SK-N-SH (cell line): ENCODE results near the gene NT5DC3. TPM values are rescaled to one million over a fixed set of nuclear protein-coding genes. Genes with fewer than 3 reads are reported as not detected.
A peak's percentile ranks its signal among the peaks of the same experiment; 100 is the strongest.

ENCODE experiments used
- CTCF ChIA-PET: fragments of 300-600, 350-600 bp; formaldehyde crosslinking; extraction: SDS; loops from one replicate; lab custom pipeline; 2021; lab: Yijun Ruan, JAX
- POLR2A ChIA-PET: fragments of 350-600 bp; sonication (Branson Sonifier 250); formaldehyde crosslinking; extraction: SDS; loops from one replicate; lab custom pipeline; 2020; ENCODE audit warnings: antibody characterized with exemption, inconsistent platforms; lab: Yijun Ruan, JAX
- DNase-seq: peaks from one replicate; pipeline ENCODE4 v3.0.0; 2012
- H2AFZ ChIP-seq: fragments of 200-600 bp; sonication (generic); 2 replicates; pipeline ENCODE4 v1.8.1; 2016; ENCODE audit warnings: antibody characterized with exemption, mild to moderate bottlenecking, low read depth
- H3F3A ChIP-seq: fragments of 200-600 bp; sonication (generic); replicated peaks from 2 replicates; pipeline ENCODE3; 2016; ENCODE audit warnings: antibody characterized with exemption, mild to moderate bottlenecking; ENCODE audit not compliant: insufficient read depth
- H3K27ac ChIP-seq, 2 experiments: fragments of 200-500 bp in 1 of 2; fragments of 200-600 bp in 1 of 2; sonication (Bioruptor generic) in 1 of 2; sonication (generic), shearing (Covaris generic) in 1 of 2; 2 replicates each; pipeline versions ENCODE4 v1.5.1 to v1.6.1; 2014 to 2016; ENCODE audit warnings: low read depth in 2 of 2, inconsistent platforms in 1 of 2, low read length in 1 of 2, mild to moderate bottlenecking in 1 of 2, mixed read lengths in 1 of 2
- H3K27me3 ChIP-seq: fragments of 200-600 bp; sonication (generic), shearing (Covaris generic); 2 replicates; pipeline ENCODE4 v1.6.1; 2016; ENCODE audit warnings: mixed run types; ENCODE audit not compliant: insufficient read depth
- H3K36me3 ChIP-seq, 2 experiments: fragments of 200-500 bp in 1 of 2; fragments of 200-600 bp in 1 of 2; sonication (Bioruptor generic) in 1 of 2; sonication (generic) in 1 of 2; replicated peaks in 1 of 2; 2 replicates each; pipeline versions ENCODE3 to v1.5.1; 2014 to 2016; ENCODE audit warnings: low read length in 1 of 2, mild to moderate bottlenecking in 1 of 2; ENCODE audit not compliant: insufficient read depth in 2 of 2, control insufficient read depth in 1 of 2
- H3K4me1 ChIP-seq, 2 experiments: fragments of 200-500 bp in 1 of 2; fragments of 200-600 bp in 1 of 2; sonication (Bioruptor generic) in 1 of 2; sonication (generic), shearing (Covaris generic) in 1 of 2; 2 replicates each; pipeline versions ENCODE4 v1.5.1 to v1.6.1; 2014 to 2016; ENCODE audit warnings: low read depth in 1 of 2, low read length in 1 of 2, mixed run types in 1 of 2; ENCODE audit not compliant: insufficient read depth in 2 of 2, control insufficient read depth in 1 of 2
- H3K4me2 ChIP-seq: fragments of 200-600 bp; sonication (generic), shearing (Covaris generic); 2 replicates; pipeline ENCODE4 v1.6.1; 2017; ENCODE audit warnings: mixed run types
- H3K4me3 ChIP-seq, 2 experiments: fragments of 200-500 bp in 1 of 2; fragments of 200-600 bp in 1 of 2; sonication (Bioruptor generic) in 1 of 2; sonication (generic), shearing (Covaris generic) in 1 of 2; 2 replicates each; pipeline versions ENCODE4 v1.5.1 to v1.8.1; 2014 to 2016; ENCODE audit warnings: low read depth in 2 of 2, inconsistent platforms in 1 of 2, low read length in 1 of 2, mild to moderate bottlenecking in 1 of 2, mixed read lengths in 1 of 2, moderate library complexity in 1 of 2
- H3K79me2 ChIP-seq: fragments of 200-600 bp; sonication (generic); 2 replicates; pipeline ENCODE4 v1.8.1; 2017; ENCODE audit warnings: mild to moderate bottlenecking; ENCODE audit not compliant: insufficient read depth
- H3K9ac ChIP-seq: fragments of 200-600 bp; sonication (generic); 2 replicates; pipeline ENCODE4 v1.6.1; 2017; ENCODE audit warnings: mixed run types
- H3K9me2 ChIP-seq: fragments of 200-600 bp; sonication (generic); 2 replicates; pipeline ENCODE4 v1.6.1; 2017; ENCODE audit warnings: mixed run types
- H3K9me3 ChIP-seq: fragments of 200-600 bp; sonication (generic); 2 replicates; pipeline ENCODE4 v1.6.1; 2017; ENCODE audit warnings: mixed run types, mild to moderate bottlenecking, moderate library complexity
- H4K20me1 ChIP-seq: fragments of 200-600 bp; sonication (generic); 2 replicates; pipeline ENCODE4 v1.6.1; 2017; ENCODE audit warnings: mild to moderate bottlenecking, mixed run types; ENCODE audit not compliant: insufficient read depth
- EP300 ChIP-seq, 2 experiments: IDR thresholded peaks; 2 replicates each; pipeline versions ENCODE4 v1.4.0 to v1.6.1; 2012; ENCODE audit warnings: borderline replicate concordance in 1 of 2, low read depth in 1 of 2, low read length in 1 of 2
- FOSL2 ChIP-seq: IDR thresholded peaks from 2 replicates; pipeline ENCODE4 v1.4.0; 2012; ENCODE audit warnings: low read depth, mild to moderate bottlenecking, moderate library complexity, borderline replicate concordance
- GATA2 ChIP-seq: sonication (generic); formaldehyde crosslinking; IDR thresholded peaks from 2 replicates; pipeline ENCODE4 v1.5.0; 2020; ENCODE audit warnings: mild to moderate bottlenecking, missing genetic modification reagents
- JUND ChIP-seq: IDR thresholded peaks from 2 replicates; pipeline ENCODE4 v1.4.0; 2012
- MEF2A ChIP-seq: IDR thresholded peaks from 2 replicates; pipeline ENCODE4 v1.4.0; 2012; ENCODE audit warnings: low read depth, borderline replicate concordance
- NFIC ChIP-seq: IDR thresholded peaks from 2 replicates; pipeline ENCODE4 v1.4.0; 2012; ENCODE audit warnings: borderline replicate concordance
- NRF1 ChIP-seq: IDR thresholded peaks from 2 replicates; pipeline ENCODE4 v1.6.1; 2012; ENCODE audit warnings: low read depth, mild to moderate bottlenecking, low read length
- PBX3 ChIP-seq: IDR thresholded peaks from 2 replicates; pipeline ENCODE4; 2012
- POLR2AphosphoS5 ChIP-seq: IDR thresholded peaks from 2 replicates; pipeline ENCODE4 v1.6.1; 2012; ENCODE audit warnings: low read depth, low read length
- RCOR1 ChIP-seq: fragments of 150-350 bp; IDR thresholded peaks from 2 replicates; pipeline ENCODE4 v1.6.1; 2017; ENCODE audit warnings: antibody characterized with exemption, low read length
- RFX5 ChIP-seq: IDR thresholded peaks from 2 replicates; pipeline ENCODE4 v1.6.1; 2012; ENCODE audit warnings: mild to moderate bottlenecking, improper control_type of control experiment, low read length
- RXRA ChIP-seq: IDR thresholded peaks from 2 replicates; pipeline ENCODE4 v1.4.0; 2012; ENCODE audit warnings: low read depth, mild to moderate bottlenecking, borderline replicate concordance
- SMC3 ChIP-seq: IDR thresholded peaks from 2 replicates; pipeline ENCODE4 v1.6.1; 2012; ENCODE audit warnings: low read depth, low read length, improper control_type of control experiment
- TAF1 ChIP-seq: IDR thresholded peaks from 2 replicates; pipeline ENCODE4 v1.6.1; 2012; ENCODE audit warnings: low read depth, mild to moderate bottlenecking, low read length, moderate library complexity, borderline replicate concordance
- TCF12 ChIP-seq: IDR thresholded peaks from 2 replicates; pipeline ENCODE4 v1.4.0; 2012
- YY1 ChIP-seq: IDR thresholded peaks from 2 replicates; pipeline ENCODE4 v1.4.0; 2012; ENCODE audit warnings: low read depth, mild to moderate bottlenecking
- ZBTB33 ChIP-seq: IDR thresholded peaks from 2 replicates; pipeline ENCODE4 v1.4.0; 2012; ENCODE audit warnings: low read depth, borderline replicate concordance
- WGBS: methylation state at CpG from one replicate; pipeline ENCODE4 v1.1.6; 2017; ENCODE audit warnings: low lambda C conversion rate; 5-methylcytosine and 5-hydroxymethylcytosine counted together
- polyA plus RNA-seq, 3 experiments: library from polyadenylated mRNA; depleted of rRNA; stranded (reverse); fragments of >200 nt; gene quantifications; 2 replicates each; pipeline ENCODE4 v1.2.3, GENCODE V29; 2012

NT5DC3 gene
- polyA plus RNA-seq, 1 of the 3 experiments (the other 2 are of a cell fraction): 11.0 TPM

- 72% methylated on average over 3 of the region's 3 CpGs for WGBS
- H3K9me3 ChIP-seq: no peaks in the 10 kb centered on the region
- peak overlapping the region in 1 of 2 experiments; percentile 72; a peak in 2 of 4 replicates for H3K27ac ChIP-seq
- H3K4me1 ChIP-seq: peaks cover 2 to 26% of the 10 kb centered on the region in 2 experiments
- H3K4me3 ChIP-seq: no peak overlapping the region
- H3K4me2 ChIP-seq: no peak overlapping the region
- no peaks in the 10 kb centered on the region for H3K36me3 ChIP-seq
- CTCF ChIA-PET: no interaction called here
- H4K20me1 ChIP-seq: no peaks in the 10 kb centered on the region
- no peak for DNase-seq
- no peaks in the 10 kb centered on the region for H3K79me2 ChIP-seq
- H3F3A ChIP-seq: peaks cover 14% of the 10 kb centered on the region
- H3K27me3 ChIP-seq: no peaks in the 10 kb centered on the region
- no peak overlapping the region for H2AFZ ChIP-seq
- POLR2A ChIA-PET: no interaction called here
- H3K9me2 ChIP-seq: no peaks in the 10 kb centered on the region
- no peak overlapping the region for H3K9ac ChIP-seq
- TF ChIP-seq MEF2A (no peak), TAF1 (no peak), EP300 (IDR thresholded peaks at IDR 0.05; ENCODE audit: borderline replicate concordance in 1 of 2, low read depth in 1 of 2, low read length in 1 of 2) (no peak), RCOR1 (no peak), FOSL2 (no peak), ZBTB33 (no peak), TCF12 (no peak), SMC3 (no peak), GATA2 (CRISPR knock-in tag) (no peak), NRF1 (no peak), RXRA (no peak), RFX5 (no peak), NFIC (no peak), POLR2AphosphoS5 (no peak), YY1 (no peak)
These were observed 11.5 kb upstream of the NT5DC3 start for GRCh38 chr12:103852498-103852997.

GRCh38 chr12:103851127-103851526 is 10.1 kb upstream of the NT5DC3 start:
- Histone ChIP-seq H3K27me3 (no peaks in the 10 kb centered on the region), H3F3A (peaks cover 14% of the 10 kb centered on the region), H3K36me3 (no peaks in the 10 kb centered on the region), H3K9me3 (no peaks in the 10 kb centered on the region), H3K9ac (peak overlapping the region; percentile 22; the same call in 1 of the 2 replicates), H3K9me2 (no peaks in the 10 kb centered on the region), H3K79me2 (no peaks in the 10 kb centered on the region), H4K20me1 (no peaks in the 10 kb centered on the region), H3K27ac (peak overlapping the region in 1 of 2 experiments; percentile 72; a peak in 2 of 4 replicates), H3K4me2 (peak overlapping the region; percentile 49; the same call in 1 of the 2 replicates), H3K4me1 (peaks cover 2 to 26% of the 10 kb centered on the region in 2 experiments), H3K4me3 (no peak overlapping the region), H2AFZ (peak overlapping the region; percentile 43; the same call in 1 of the 2 replicates)
- DNase-seq: no peak
- POLR2A ChIA-PET: no interaction called here
- TF ChIP-seq NFIC: peak; percentile 29; the same call in 1 of the 2 replicates
- TF ChIP-seq PBX3: 0 out of 2 replicates have a peak, but pooled peaks have one; percentile 7
- no peak for TF ChIP-seq TCF12
- TF ChIP-seq JUND: 0 out of 2 replicates have a peak, but pooled peaks have one; percentile 12
- TF ChIP-seq NRF1: no peak
- no peak for TF ChIP-seq GATA2 (CRISPR knock-in tag)
- peak; percentile 22; the same call in 1 of the 2 replicates for TF ChIP-seq FOSL2
- WGBS: 74% methylated on average over 1 of the region's 1 CpG
- CTCF ChIA-PET: interaction anchor here (0.8 to 1.3 kb wide), 3 partner anchors 10 to 109 kb away, joined by 3 to 5 read pairs (median 3); partner anchors contain the start of gene NT5DC3
